ENCODE results near the gene SDCCAG8. TPM values are rescaled to one million over a fixed set of nuclear protein-coding genes. Genes with fewer than 3 reads are reported as not detected.
"Not testable (repeated sequence)": the region's sequence is repeated elsewhere in the genome, so short reads cannot be mapped to it uniquely, and the experiment has no call there.

The SDCCAG8 gene
- 36.6 and 41.0 TPM in 2 replicates for total RNA-seq (2014; rRNA removed; shearing (Covaris generic); ENCODE audit: low replicate concordance)

- DNase-seq = peak; percentile 99
- Histone ChIP-seq H3K9ac (ENCODE audit: low read length) (peak within 1 kb of the TSS; percentile 81), H4K20me1 (ENCODE audit: insufficient read depth, low read depth, low read length) (no peaks in the 10 kb centered on the region), H3K79me2 (ENCODE audit: low read length) (peaks cover 90% of the 10 kb centered on the region), H3K27ac (ENCODE audit: low read length) (peak within 1 kb of the TSS; percentile 86), H3K36me3 (ENCODE audit: insufficient read depth, low read length) (no peaks in the 10 kb centered on the region; the same call in 1 of the 2 replicates), H3K27me3 (ENCODE audit: low read length) (no peaks in the 10 kb centered on the region), H3K9me2 (replicated peaks; ENCODE audit: insufficient read depth, low read length) (no peaks in the 10 kb centered on the region), H3K4me1 (ENCODE audit: low read length) (peaks cover 40% of the 10 kb centered on the region), H3K4me2 (ENCODE audit: low read depth, low read length, poor library complexity, severe bottlenecking) (peak within 1 kb of the TSS; percentile 88), H3K4me3 (ENCODE audit: low read length) (peak within 1 kb of the TSS; percentile 77), H2AFZ (ENCODE audit: low read length) (peak within 1 kb of the TSS; percentile 54; the same call in 1 of the 2 replicates), H3K9me3 (ENCODE audit: low read length) (no peaks in the 10 kb centered on the region)
Measured at GRCh38 chr1:243255791-243256512, at the start of gene SDCCAG8. TSS of gene SDCCAG8 (plus strand) at chr1:243256041. CDS start at chr1:243256174, 133 bp downstream.

- not testable (repeated sequence) for H3K27me3 ChIP-seq (ENCODE audit: low read length); H3K4me3 ChIP-seq (ENCODE audit: low read length); H3K9me2 ChIP-seq (replicated peaks; ENCODE audit: insufficient read depth, low read length); H3K9me3 ChIP-seq (ENCODE audit: low read length); H3K4me2 ChIP-seq (ENCODE audit: low read depth, low read length, poor library complexity, severe bottlenecking); H4K20me1 ChIP-seq (ENCODE audit: insufficient read depth, low read depth, low read length); H3K27ac ChIP-seq (ENCODE audit: low read length); H2AFZ ChIP-seq (ENCODE audit: low read length); H3K4me1 ChIP-seq (ENCODE audit: low read length); H3K9ac ChIP-seq (ENCODE audit: low read length)
- peaks cover 43% of the 10 kb centered on the region for H3K79me2 ChIP-seq (ENCODE audit: low read length)
- peaks cover 20% of the 10 kb centered on the region for H3K36me3 ChIP-seq (ENCODE audit: insufficient read depth, low read length)
- DNase-seq = peak; percentile 28
Measured at GRCh38 chr1:243211984-243212383, 43.9 kb upstream of the SDCCAG8 start.

- no peak overlapping the region for H3K9ac ChIP-seq (ENCODE audit: low read length)
- H3K36me3 ChIP-seq (ENCODE audit: insufficient read depth, low read length) = peaks cover 30% of the 10 kb centered on the region; the same call in 1 of the 2 replicates
- H4K20me1 ChIP-seq (ENCODE audit: insufficient read depth, low read depth, low read length) = no peaks in the 10 kb centered on the region
- H3K27me3 ChIP-seq (ENCODE audit: low read length) = no peaks in the 10 kb centered on the region
- peaks cover 51% of the 10 kb centered on the region for H3K79me2 ChIP-seq (ENCODE audit: low read length)
- peak; percentile 37 for DNase-seq
- no peak overlapping the region; the same call in 1 of the 2 replicates for H3K27ac ChIP-seq (ENCODE audit: low read length)
- H3K9me2 ChIP-seq (replicated peaks; ENCODE audit: insufficient read depth, low read length) = no peaks in the 10 kb centered on the region
- no peak overlapping the region for H3K4me3 ChIP-seq (ENCODE audit: low read length)
- peaks cover 8% of the 10 kb centered on the region; the same call in 1 of the 2 replicates for H3K4me1 ChIP-seq (ENCODE audit: low read length)
- no peak overlapping the region for H2AFZ ChIP-seq (ENCODE audit: low read length)
- no peak overlapping the region for H3K4me2 ChIP-seq (ENCODE audit: low read depth, low read length, poor library complexity, severe bottlenecking)
- H3K9me3 ChIP-seq (ENCODE audit: low read length) = no peaks in the 10 kb centered on the region
Measured at GRCh38 chr1:243213045-243213787, 42.6 kb upstream of the SDCCAG8 start.

- Histone ChIP-seq H3K36me3 (ENCODE audit: insufficient read depth, low read length) (peaks cover 50% of the 10 kb centered on the region; the same call in 1 of the 2 replicates), H3K4me1 (ENCODE audit: low read length) (peaks cover 10% of the 10 kb centered on the region; the same call in 1 of the 2 replicates), H3K79me2 (ENCODE audit: low read length) (peaks cover 73% of the 10 kb centered on the region)
- DNase-seq; H2AFZ ChIP-seq (ENCODE audit: low read length); H3K27ac ChIP-seq (ENCODE audit: low read length); H3K27me3 ChIP-seq (ENCODE audit: low read length); H4K20me1 ChIP-seq (ENCODE audit: insufficient read depth, low read depth, low read length); H3K9ac ChIP-seq (ENCODE audit: low read length); H3K9me2 ChIP-seq (replicated peaks; ENCODE audit: insufficient read depth, low read length); H3K4me2 ChIP-seq (ENCODE audit: low read depth, low read length, poor library complexity, severe bottlenecking); H3K4me3 ChIP-seq (ENCODE audit: low read length); H3K9me3 ChIP-seq (ENCODE audit: low read length): not testable (repeated sequence)
Measured at GRCh38 chr1:243215276-243215875, 40.5 kb upstream of the SDCCAG8 start.

GRCh38 chr1:243216741-243217140 is 39.1 kb upstream of the SDCCAG8 start:
- Histone ChIP-seq H3K9ac (ENCODE audit: low read length) (no peak overlapping the region), H4K20me1 (ENCODE audit: insufficient read depth, low read depth, low read length) (no peaks in the 10 kb centered on the region), H3K9me3 (ENCODE audit: low read length) (no peaks in the 10 kb centered on the region), H3K79me2 (ENCODE audit: low read length) (peaks cover 86% of the 10 kb centered on the region), H3K4me2 (ENCODE audit: low read depth, low read length, poor library complexity, severe bottlenecking) (no peak overlapping the region), H2AFZ (ENCODE audit: low read length) (no peak overlapping the region), H3K36me3 (ENCODE audit: insufficient read depth, low read length) (peaks cover 63% of the 10 kb centered on the region), H3K4me1 (ENCODE audit: low read length) (peaks cover 10% of the 10 kb centered on the region; the same call in 1 of the 2 replicates), H3K27me3 (ENCODE audit: low read length) (no peaks in the 10 kb centered on the region), H3K9me2 (replicated peaks; ENCODE audit: insufficient read depth, low read length) (no peaks in the 10 kb centered on the region), H3K4me3 (ENCODE audit: low read length) (no peak overlapping the region), H3K27ac (ENCODE audit: low read length) (no peak overlapping the region)
- DNase-seq = no peak

- Histone ChIP-seq H4K20me1 (ENCODE audit: insufficient read depth, low read depth, low read length) (no peaks in the 10 kb centered on the region), H3K36me3 (ENCODE audit: insufficient read depth, low read length) (peaks cover 64% of the 10 kb centered on the region), H3K9me2 (replicated peaks; ENCODE audit: insufficient read depth, low read length) (no peaks in the 10 kb centered on the region), H3K27ac (ENCODE audit: low read length) (no peak overlapping the region), H3K27me3 (ENCODE audit: low read length) (no peaks in the 10 kb centered on the region), H3K9me3 (ENCODE audit: low read length) (no peaks in the 10 kb centered on the region), H3K4me1 (ENCODE audit: low read length) (peaks cover 7% of the 10 kb centered on the region; the same call in 1 of the 2 replicates), H3K4me3 (ENCODE audit: low read length) (no peak overlapping the region), H2AFZ (ENCODE audit: low read length) (no peak overlapping the region), H3K4me2 (ENCODE audit: low read depth, low read length, poor library complexity, severe bottlenecking) (no peak overlapping the region), H3K79me2 (ENCODE audit: low read length) (peaks cover 85% of the 10 kb centered on the region), H3K9ac (ENCODE audit: low read length) (no peak overlapping the region)
- DNase-seq = no peak
Measured at GRCh38 chr1:243217349-243217748, 38.5 kb upstream of the SDCCAG8 start.

- Histone ChIP-seq H3K36me3 (ENCODE audit: insufficient read depth, low read length) (peaks cover 64% of the 10 kb centered on the region), H3K4me2 (ENCODE audit: low read depth, low read length, poor library complexity, severe bottlenecking) (no peak overlapping the region), H3K79me2 (ENCODE audit: low read length) (peaks cover 85% of the 10 kb centered on the region), H2AFZ (ENCODE audit: low read length) (no peak overlapping the region), H3K27me3 (ENCODE audit: low read length) (no peaks in the 10 kb centered on the region), H3K4me1 (ENCODE audit: low read length) (0 out of 2 replicates have a peak, but pooled peaks cover 2% of the 10 kb centered on the region), H3K27ac (ENCODE audit: low read length) (no peak overlapping the region), H3K9me3 (ENCODE audit: low read length) (no peaks in the 10 kb centered on the region), H3K4me3 (ENCODE audit: low read length) (no peak overlapping the region), H3K9ac (ENCODE audit: low read length) (no peak overlapping the region), H3K9me2 (replicated peaks; ENCODE audit: insufficient read depth, low read length) (no peaks in the 10 kb centered on the region), H4K20me1 (ENCODE audit: insufficient read depth, low read depth, low read length) (no peaks in the 10 kb centered on the region)
- no peak for DNase-seq
Measured at GRCh38 chr1:243218059-243218458, 37.8 kb upstream of the SDCCAG8 start.

- H3K27me3 ChIP-seq (ENCODE audit: low read length) = no peaks in the 10 kb centered on the region
- H3K4me2 ChIP-seq (ENCODE audit: low read depth, low read length, poor library complexity, severe bottlenecking) = no peak overlapping the region
- H4K20me1 ChIP-seq (ENCODE audit: insufficient read depth, low read depth, low read length) = no peaks in the 10 kb centered on the region
- no peak overlapping the region for H3K4me3 ChIP-seq (ENCODE audit: low read length)
- no peak overlapping the region for H3K9ac ChIP-seq (ENCODE audit: low read length)
- H3K27ac ChIP-seq (ENCODE audit: low read length) = no peak overlapping the region
- H3K4me1 ChIP-seq (ENCODE audit: low read length) = peaks cover 3% of the 10 kb centered on the region; the same call in 1 of the 2 replicates
- no peak for DNase-seq
- H3K9me3 ChIP-seq (ENCODE audit: low read length) = peaks cover 17% of the 10 kb centered on the region
- no peak overlapping the region for H2AFZ ChIP-seq (ENCODE audit: low read length)
- H3K79me2 ChIP-seq (ENCODE audit: low read length) = peaks cover 97% of the 10 kb centered on the region
- peaks cover 40% of the 10 kb centered on the region for H3K36me3 ChIP-seq (ENCODE audit: insufficient read depth, low read length)
- no peaks in the 10 kb centered on the region for H3K9me2 ChIP-seq (replicated peaks; ENCODE audit: insufficient read depth, low read length)
Measured at GRCh38 chr1:243227622-243228021, 28.2 kb upstream of the SDCCAG8 start.

All from Karpas-422 (cell line).